ENCODE data around the gene ZBTB47. TPM values are rescaled to one million over a fixed set of nuclear protein-coding genes. Genes with fewer than 3 reads are reported as not detected.

Gene ZBTB47
- total and polyA plus RNA-seq, 5 donors from 2014 or later = 0.49 TPM; not detected in 4

DNA sequence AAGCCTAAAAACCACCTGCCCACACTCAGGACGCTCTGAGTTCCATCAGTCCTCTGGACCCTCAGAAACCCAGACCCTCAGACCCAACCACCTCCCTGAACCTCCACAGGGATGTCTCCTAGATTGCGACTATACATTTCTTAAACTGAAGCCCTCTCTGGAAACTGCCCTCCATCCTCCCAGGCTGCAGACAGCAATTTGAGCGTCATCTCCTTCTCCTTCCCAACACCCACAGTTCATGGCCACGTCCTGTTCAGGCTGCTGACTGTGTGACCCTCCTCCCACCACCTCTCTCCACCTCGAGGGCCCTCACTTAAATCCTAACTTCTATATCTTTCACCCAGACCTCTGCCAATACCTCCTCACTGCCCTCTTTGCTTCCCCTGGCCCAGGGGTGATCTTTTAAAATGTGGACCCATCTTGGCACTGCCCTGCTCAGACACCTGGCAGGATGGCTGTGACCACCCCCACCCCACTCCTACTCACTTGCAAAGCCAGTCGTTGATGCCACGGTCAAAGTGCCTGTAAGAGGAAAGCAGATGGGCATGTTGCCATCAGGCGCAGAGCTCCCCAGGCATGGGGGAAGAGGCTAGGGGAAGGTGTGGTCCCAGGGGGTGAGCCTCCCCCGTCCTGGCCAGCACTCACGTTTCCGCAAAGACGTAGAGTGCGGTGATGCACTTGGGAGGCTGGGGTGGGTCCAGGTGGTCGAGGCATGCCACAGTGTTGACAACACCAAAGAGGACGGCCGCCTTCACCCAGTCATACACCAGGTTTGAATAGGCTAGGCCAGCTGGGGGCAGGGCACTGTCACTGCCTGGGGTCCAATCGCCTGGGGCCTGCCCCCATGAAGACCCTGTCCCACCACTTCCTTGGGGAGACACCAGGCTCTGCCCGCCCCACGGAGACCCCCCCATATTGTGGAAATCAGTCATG lies 43.1 kb downstream of the ZBTB47 start:
- no peak for DNase-seq
- no peaks in the 10 kb centered on the region for H3K36me3 ChIP-seq (ENCODE audit: control insufficient read depth, insufficient read depth, low read length)
- Mint-ChIP-seq H3K4me3 (no peak overlapping the region), H3K27ac (no peak overlapping the region), H3K4me1 (peaks cover 0 to 17% (median 0%) of the 10 kb centered on the region in 4 donors), H3K27me3 (no peaks in the 10 kb centered on the region), H3K9me3 (peaks cover 0 to 2% (median 0%) of the 10 kb centered on the region in 7 donors), H3K36me3 (no peaks in the 10 kb centered on the region)
- H3K4me3 ChIP-seq (ENCODE audit: low read depth, low read length) = no peak overlapping the region
- H3K27me3 ChIP-seq (ENCODE audit: control insufficient read depth, insufficient read depth, low read length) = peaks cover 2% of the 10 kb centered on the region
- no peak for ATAC-seq (ENCODE audit: low read depth in 2 of 2)
- no peak overlapping the region for H3K27ac ChIP-seq (ENCODE audit: insufficient read depth, low read length, poor library complexity, severe bottlenecking)
- H3K9me3 ChIP-seq (ENCODE audit: control insufficient read depth in 2 of 2, low read length in 2 of 2) = no peaks in the 10 kb centered on the region
- peaks cover 10% of the 10 kb centered on the region for H3K4me1 ChIP-seq (ENCODE audit: control insufficient read depth, insufficient read depth, low read length, poor library complexity, severe bottlenecking)

- Mint-ChIP-seq H3K4me3 (no peak overlapping the region), H3K4me1 (peaks cover 0 to 17% (median 0%) of the 10 kb centered on the region in 4 donors), H3K27me3 (no peaks in the 10 kb centered on the region), H3K9me3 (peaks cover 0 to 2% (median 0%) of the 10 kb centered on the region in 7 donors), H3K36me3 (no peaks in the 10 kb centered on the region), H3K27ac (no peak overlapping the region)
- H3K4me1 ChIP-seq (ENCODE audit: control insufficient read depth, insufficient read depth, low read length, poor library complexity, severe bottlenecking) = peaks cover 10% of the 10 kb centered on the region
- DNase-seq (no peak), ATAC-seq (ENCODE audit: low read depth in 2 of 2) (no peak)
- H3K9me3 ChIP-seq (ENCODE audit: control insufficient read depth in 2 of 2, low read length in 2 of 2) = no peaks in the 10 kb centered on the region
- no peaks in the 10 kb centered on the region for H3K36me3 ChIP-seq (ENCODE audit: control insufficient read depth, insufficient read depth, low read length)
- H3K4me3 ChIP-seq (ENCODE audit: low read depth, low read length) = no peak overlapping the region
- peaks cover 2% of the 10 kb centered on the region for H3K27me3 ChIP-seq (ENCODE audit: control insufficient read depth, insufficient read depth, low read length)
- H3K27ac ChIP-seq (ENCODE audit: insufficient read depth, low read length, poor library complexity, severe bottlenecking) = no peak overlapping the region
Measured at GRCh38 chr3:42697289-42698051, 44.0 kb downstream of the ZBTB47 start.

GRCh38 chr3:42698216-42698910 lies 44.9 kb downstream of the ZBTB47 start:
- H3K4me3 Mint-ChIP-seq = peak overlapping the region in 1 of 4 donors; percentile 2
- Histone ChIP-seq H3K4me3 (ENCODE audit: low read depth, low read length) (no peak overlapping the region), H3K9me3 (ENCODE audit: control insufficient read depth in 2 of 2, low read length in 2 of 2) (no peaks in the 10 kb centered on the region), H3K4me1 (ENCODE audit: control insufficient read depth, insufficient read depth, low read length, poor library complexity, severe bottlenecking) (peaks cover 10% of the 10 kb centered on the region), H3K27me3 (ENCODE audit: control insufficient read depth, insufficient read depth, low read length) (peaks cover 2% of the 10 kb centered on the region), H3K36me3 (ENCODE audit: control insufficient read depth, insufficient read depth, low read length) (no peaks in the 10 kb centered on the region), H3K27ac (ENCODE audit: insufficient read depth, low read length, poor library complexity, severe bottlenecking) (no peak overlapping the region)
- peaks cover 0 to 2% (median 0%) of the 10 kb centered on the region in 7 donors for H3K9me3 Mint-ChIP-seq
- H3K36me3 Mint-ChIP-seq = no peaks in the 10 kb centered on the region
- peaks cover 4% of the 10 kb centered on the region for H3K27me3 Mint-ChIP-seq
- no peak for ATAC-seq (ENCODE audit: low read depth in 2 of 2)
- H3K4me1 Mint-ChIP-seq = peaks cover 0 to 17% (median 0%) of the 10 kb centered on the region in 4 donors
- H3K27ac Mint-ChIP-seq = no peak overlapping the region
- DNase-seq = no peak

- Mint-ChIP-seq H3K27ac (no peak overlapping the region), H3K4me1 (peaks cover 0 to 17% (median 0%) of the 10 kb centered on the region in 4 donors), H3K9me3 (peaks cover 0 to 2% (median 0%) of the 10 kb centered on the region in 7 donors), H3K36me3 (no peaks in the 10 kb centered on the region), H3K27me3 (peaks cover 4% of the 10 kb centered on the region), H3K4me3 (no peak overlapping the region)
- Histone ChIP-seq H3K4me1 (ENCODE audit: control insufficient read depth, insufficient read depth, low read length, poor library complexity, severe bottlenecking) (peaks cover 10% of the 10 kb centered on the region), H3K36me3 (ENCODE audit: control insufficient read depth, insufficient read depth, low read length) (no peaks in the 10 kb centered on the region), H3K27me3 (ENCODE audit: control insufficient read depth, insufficient read depth, low read length) (peaks cover 2% of the 10 kb centered on the region), H3K9me3 (ENCODE audit: control insufficient read depth in 2 of 2, low read length in 2 of 2) (no peaks in the 10 kb centered on the region), H3K27ac (ENCODE audit: insufficient read depth, low read length, poor library complexity, severe bottlenecking) (no peak overlapping the region), H3K4me3 (ENCODE audit: low read depth, low read length) (no peak overlapping the region)
- DNase-seq (peak in 1 of 3 donors; percentile 23), ATAC-seq (ENCODE audit: low read depth in 2 of 2) (no peak)
Measured at GRCh38 chr3:42698911-42699230, 45.4 kb downstream of the ZBTB47 start.

GRCh38 chr3:42699511-42699971 lies 46.0 kb downstream of the ZBTB47 start:
- Mint-ChIP-seq H3K27me3 (peaks cover 4% of the 10 kb centered on the region), H3K9me3 (peaks cover 0 to 2% (median 0%) of the 10 kb centered on the region in 7 donors), H3K4me3 (no peak overlapping the region), H3K27ac (no peak overlapping the region), H3K4me1 (peaks cover 0 to 17% (median 0%) of the 10 kb centered on the region in 4 donors), H3K36me3 (no peaks in the 10 kb centered on the region)
- H3K4me3 ChIP-seq (ENCODE audit: low read depth, low read length) = no peak overlapping the region
- H3K9me3 ChIP-seq (ENCODE audit: control insufficient read depth in 2 of 2, low read length in 2 of 2) = no peaks in the 10 kb centered on the region
- peaks cover 2% of the 10 kb centered on the region for H3K27me3 ChIP-seq (ENCODE audit: control insufficient read depth, insufficient read depth, low read length)
- H3K27ac ChIP-seq (ENCODE audit: insufficient read depth, low read length, poor library complexity, severe bottlenecking) = no peak overlapping the region
- ATAC-seq (ENCODE audit: low read depth in 2 of 2) = no peak
- DNase-seq = no peak
- H3K4me1 ChIP-seq (ENCODE audit: control insufficient read depth, insufficient read depth, low read length, poor library complexity, severe bottlenecking) = peaks cover 10% of the 10 kb centered on the region
- H3K36me3 ChIP-seq (ENCODE audit: control insufficient read depth, insufficient read depth, low read length) = no peaks in the 10 kb centered on the region

GRCh38 chr3:42700366-42701288 lies 47.1 kb downstream of the ZBTB47 start:
- peaks cover 0 to 20% (median 0%) of the 10 kb centered on the region in 4 donors for H3K4me1 Mint-ChIP-seq
- no peaks in the 10 kb centered on the region for H3K9me3 ChIP-seq (ENCODE audit: control insufficient read depth in 2 of 2, low read length in 2 of 2)
- ATAC-seq (ENCODE audit: low read depth in 2 of 2) (no peak), DNase-seq (no peak)
- peaks cover 4% of the 10 kb centered on the region for H3K27me3 Mint-ChIP-seq
- H3K4me3 ChIP-seq (ENCODE audit: low read depth, low read length) = no peak overlapping the region
- H3K4me3 Mint-ChIP-seq = no peak overlapping the region
- no peak overlapping the region for H3K27ac ChIP-seq (ENCODE audit: insufficient read depth, low read length, poor library complexity, severe bottlenecking)
- H3K36me3 ChIP-seq (ENCODE audit: control insufficient read depth, insufficient read depth, low read length) = no peaks in the 10 kb centered on the region
- peaks cover 10% of the 10 kb centered on the region for H3K4me1 ChIP-seq (ENCODE audit: control insufficient read depth, insufficient read depth, low read length, poor library complexity, severe bottlenecking)
- no peak overlapping the region for H3K27ac Mint-ChIP-seq
- H3K36me3 Mint-ChIP-seq = no peaks in the 10 kb centered on the region
- peaks cover 2% of the 10 kb centered on the region for H3K27me3 ChIP-seq (ENCODE audit: control insufficient read depth, insufficient read depth, low read length)
- H3K9me3 Mint-ChIP-seq = peaks cover 0 to 2% (median 0%) of the 10 kb centered on the region in 7 donors
